Left lung (tissue), 10 donors: Measurements from ENCODE around the gene NOL4L. TPM values are rescaled to one million over a fixed set of nuclear protein-coding genes. Genes with fewer than 3 reads are reported as not detected.

Source experiments
- ATAC-seq: fragments of 200-7000 bp; cut with Tn5 transposase; one replicate; pipeline ENCODE4 v1.9.1; 2020; ENCODE audit warnings: moderate library complexity
- DNase-seq, 4 donors: peaks; one replicate each; pipeline ENCODE4 v3.0.0-alpha.2; 2013 to 2020
- H3K27ac ChIP-seq, 2 donors: fragments of 200-600 bp; sonication (generic) in 1 of 2; one replicate each; pipeline versions ENCODE4 v1.5.0 to v1.8.0; 2020 to 2021
- H3K27me3 ChIP-seq, 2 donors: fragments of 200-600 bp; sonication (generic) in 1 of 2; one replicate each; pipeline versions ENCODE4 v1.5.0 to v1.8.0; 2020 to 2021
- H3K36me3 ChIP-seq, 2 donors: fragments of 200-600 bp; sonication (generic) in 1 of 2; one replicate each; pipeline versions ENCODE4 v1.5.0 to v1.8.0; 2020 to 2021
- H3K4me1 ChIP-seq, 2 donors: fragments of 200-600 bp; one replicate each; pipeline ENCODE4 v1.8.0; 2021
- H3K4me3 ChIP-seq, 2 donors: fragments of 200-600 bp; sonication (generic) in 1 of 2; one replicate each; pipeline versions ENCODE4 v1.5.0 to v1.8.0; 2020 to 2021; ENCODE audit warnings: mild to moderate bottlenecking in 1 of 2
- H3K9me3 ChIP-seq, 2 donors: fragments of 200-600 bp; sonication (generic) in 1 of 2; one replicate each; pipeline versions ENCODE4 v1.5.0 to v1.8.0; 2020 to 2021
- CTCF ChIP-seq, 2 donors: fragments of 200-600 bp; sonication (generic) in 1 of 2; IDR thresholded peaks; one replicate each; pipeline versions ENCODE4 v1.5.0 to v1.8.0; 2021; ENCODE audit warnings: antibody characterized with exemption in 2 of 2
- intact Hi-C, 2 donors: fragments of 100-400 bp; cut with DNase I; formaldehyde crosslinking; loops; one replicate each; pipeline versions ENCODE4 v1.11.2 to v1.14.2; 2022
- polyA plus RNA-seq, 6 donors: library from polyadenylated mRNA; unstranded; fragments of 120-200 nt; gene quantifications; one replicate each; pipeline ENCODE4 v1.2.1, GENCODE V29; 2013; ENCODE audit not compliant: insufficient read length in 6 of 6
- total RNA-seq, 2 donors: library from RNA; stranded (reverse); fragmentation: NEBNext Ultra II Directional; extraction: Animal tissue kit (Norgen Biotek cat#: 25700); gene quantifications; one replicate each; pipeline ENCODE4 v1.2.1, GENCODE V29; 2021
- donor health status: DM: no; HTN: yes; CAD: no.
- donor health status: DM: no; HTN: no; CAD: no.

The NOL4L gene
- total and polyA plus RNA-seq, 8 donors = 16.7 to 49.0 (median 40.7) TPM

- no peaks in the 10 kb centered on the region for H3K27me3 ChIP-seq
- intact Hi-C loops = no loop called here
- H3K9me3 ChIP-seq = no peaks in the 10 kb centered on the region
- no peak overlapping the region for H3K4me3 ChIP-seq
- H3K27ac ChIP-seq = no peak overlapping the region
- no peak for ATAC-seq
- peak in 1 of 4 donors; percentile 39 for DNase-seq
- no peak for TF ChIP-seq CTCF (IDR thresholded peaks at IDR 0.05)
- H3K4me1 ChIP-seq = peaks cover 0 to 40% of the 10 kb centered on the region in 2 donors
- H3K36me3 ChIP-seq = no peaks in the 10 kb centered on the region
These were observed 65.8 kb downstream of the NOL4L start for GRCh38 chr20:32519381-32519730.

- ATAC-seq (no peak), DNase-seq (peak in 1 of 4 donors; percentile 27)
- no peaks in the 10 kb centered on the region for H3K9me3 ChIP-seq
- H3K36me3 ChIP-seq = no peaks in the 10 kb centered on the region
- H3K4me3 ChIP-seq = no peak overlapping the region
- H3K4me1 ChIP-seq = peaks cover 0 to 44% of the 10 kb centered on the region in 2 donors
- peak overlapping the region in 1 of 2 donors; percentile 72 for H3K27ac ChIP-seq
- intact Hi-C loops = no loop called here
- H3K27me3 ChIP-seq = no peaks in the 10 kb centered on the region
- no peak for TF ChIP-seq CTCF (IDR thresholded peaks at IDR 0.05)
These were observed 66.3 kb downstream of the NOL4L start for GRCh38 chr20:32518593-32519380.

GRCh38 chr20:32517914-32518592 is 67.1 kb downstream of the NOL4L start:
- peaks cover 0 to 51% of the 10 kb centered on the region in 2 donors for H3K4me1 ChIP-seq
- no peaks in the 10 kb centered on the region for H3K9me3 ChIP-seq
- peak overlapping the region in 1 of 2 donors; percentile 72 for H3K27ac ChIP-seq
- H3K4me3 ChIP-seq = no peak overlapping the region
- ATAC-seq = no peak
- no peaks in the 10 kb centered on the region for H3K36me3 ChIP-seq
- intact Hi-C loops = no loop called here
- DNase-seq = peak in 1 of 4 donors; percentile 34
- TF ChIP-seq CTCF (IDR thresholded peaks at IDR 0.05) = no peak
- H3K27me3 ChIP-seq = no peaks in the 10 kb centered on the region

- Histone ChIP-seq H3K4me3 (no peak overlapping the region), H3K27me3 (no peaks in the 10 kb centered on the region), H3K27ac (peak overlapping the region; percentile 33 to 72), H3K4me1 (peaks cover 0 to 54% of the 10 kb centered on the region in 2 donors), H3K9me3 (no peaks in the 10 kb centered on the region), H3K36me3 (no peaks in the 10 kb centered on the region)
- TF ChIP-seq CTCF (IDR thresholded peaks at IDR 0.05) = no peak
- DNase-seq (peak in 2 of 4 donors; percentile 25 to 39), ATAC-seq (no peak)
- intact Hi-C loops = no loop called here
These were observed 67.6 kb downstream of the NOL4L start for GRCh38 chr20:32517518-32517873.
